IPS-15b (cell line): ENCODE measurements around the gene NPAP1.
"Not testable (repeated sequence)": the region's sequence is repeated elsewhere in the genome, so short reads cannot be mapped to it uniquely, and the experiment has no call there.

Source experiments
- H3K27me3 ChIP-seq: one replicate; pipeline ENCODE4 v1.6.1; 2013; ENCODE audit warnings: low read length; ENCODE audit not compliant: control insufficient read depth, insufficient read depth
- H3K36me3 ChIP-seq: one replicate; pipeline ENCODE4 v1.6.1; 2013; ENCODE audit warnings: low read length; ENCODE audit not compliant: control insufficient read depth, insufficient read depth
- H3K4me1 ChIP-seq: one replicate; pipeline ENCODE4 v1.6.1; 2013; ENCODE audit warnings: mild to moderate bottlenecking, low read length; ENCODE audit not compliant: control insufficient read depth, insufficient read depth
- H3K4me3 ChIP-seq: one replicate; pipeline ENCODE4 v1.5.1; 2013; ENCODE audit warnings: low read depth, low read length
- H3K9ac ChIP-seq: one replicate; pipeline ENCODE4 v1.6.1; 2013; ENCODE audit warnings: low read depth, mild to moderate bottlenecking, low read length
- H3K9me3 ChIP-seq: one replicate; pipeline ENCODE4 v1.6.1; 2013; ENCODE audit warnings: mild to moderate bottlenecking, low read length; ENCODE audit not compliant: control insufficient read depth, insufficient read depth

Gene NPAP1

GRCh38 chr15:24675332-24676144, at the start of gene NPAP1:
Gene NPAP1, plus strand, starts transcription at chr15:24675775. Its CDS starts 93 bp downstream, at chr15:24675868.
- Histone ChIP-seq H3K4me1 (no peaks in the 10 kb centered on the region), H3K4me3 (no peak within 1 kb of the TSS), H3K36me3 (peaks cover 2% of the 10 kb centered on the region), H3K27me3 (no peaks in the 10 kb centered on the region), H3K9ac (no peak within 1 kb of the TSS), H3K9me3 (no peaks in the 10 kb centered on the region)

- Histone ChIP-seq H3K36me3 (no peaks in the 10 kb centered on the region), H3K9ac (no peak overlapping the region), H3K9me3 (no peaks in the 10 kb centered on the region), H3K4me1 (no peaks in the 10 kb centered on the region), H3K27me3 (no peaks in the 10 kb centered on the region), H3K4me3 (no peak overlapping the region)
These were observed 48.1 kb upstream of the NPAP1 start for GRCh38 chr15:24627443-24627842.

DNA sequence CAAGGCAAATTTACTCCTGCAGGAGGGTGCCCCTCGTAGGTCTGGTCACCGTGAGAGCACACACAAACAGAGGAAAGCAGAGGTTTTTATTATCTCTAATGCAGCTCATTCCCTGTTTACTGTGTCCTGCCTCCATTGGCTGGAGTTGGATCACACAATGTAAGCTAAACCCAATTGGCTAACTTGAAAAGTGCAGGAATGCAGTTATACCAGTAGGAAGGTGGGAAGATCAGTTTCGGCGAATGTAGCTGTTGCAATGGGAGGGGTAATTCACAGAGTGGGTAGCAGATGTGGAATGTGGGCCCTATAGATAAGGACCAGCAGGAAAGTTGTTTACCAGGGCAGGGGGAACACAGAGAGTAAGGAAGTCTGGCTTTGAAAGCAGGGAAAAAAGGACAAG, 42.5 kb upstream of the NPAP1 start:
- no peaks in the 10 kb centered on the region for H3K4me1 ChIP-seq
- H3K9ac ChIP-seq, result no peak overlapping the region
- H3K9me3 ChIP-seq, result peaks cover 4% of the 10 kb centered on the region
- no peaks in the 10 kb centered on the region for H3K27me3 ChIP-seq
- no peak overlapping the region for H3K4me3 ChIP-seq
- no peaks in the 10 kb centered on the region for H3K36me3 ChIP-seq

DNA sequence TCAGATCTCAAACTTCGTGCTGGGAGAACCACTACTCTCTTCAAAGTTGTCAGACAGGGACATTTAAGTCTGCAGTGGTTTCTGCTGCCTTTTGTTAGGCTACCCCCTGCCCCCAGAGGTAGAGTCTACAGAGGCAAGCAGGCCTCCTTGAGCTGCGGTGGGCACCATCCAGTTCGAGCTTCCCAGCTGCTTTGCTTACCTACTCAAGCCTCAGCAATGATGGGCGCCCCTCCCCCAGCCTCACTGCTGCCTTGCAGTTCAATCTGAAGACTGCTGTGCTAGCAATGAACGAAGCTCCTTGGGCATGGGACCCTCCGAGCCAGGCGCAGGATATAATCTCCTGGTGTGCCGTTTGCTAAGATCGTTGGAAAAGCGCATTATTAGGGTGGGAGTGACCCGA, 36.2 kb upstream of the NPAP1 start:
- H3K4me1 ChIP-seq, H3K9me3 ChIP-seq, H3K36me3 ChIP-seq, H3K4me3 ChIP-seq, H3K27me3 ChIP-seq, H3K9ac ChIP-seq: not testable (repeated sequence)

DNA sequence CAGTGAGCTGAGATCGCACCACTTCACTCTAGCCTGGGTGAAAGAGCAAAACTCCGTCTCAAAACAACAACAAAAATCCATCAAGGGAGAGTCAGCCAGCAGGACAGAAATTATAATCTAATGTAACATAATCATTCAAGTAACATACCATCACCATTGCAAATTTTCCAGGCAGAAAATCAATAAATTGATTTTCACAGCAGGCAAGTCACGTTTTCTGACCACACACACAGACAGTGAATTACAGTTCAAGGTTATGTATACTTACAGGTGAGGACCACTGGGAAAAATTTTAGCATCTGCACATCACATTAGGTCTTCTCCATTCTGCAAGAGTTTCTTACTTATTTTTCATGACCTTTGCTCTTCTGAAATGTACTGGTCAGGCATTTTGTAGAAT, 29.9 kb upstream of the NPAP1 start:
- no peaks in the 10 kb centered on the region for H3K36me3 ChIP-seq
- no peaks in the 10 kb centered on the region for H3K9me3 ChIP-seq

GRCh38 chr15:24659622-24660021, 16.0 kb upstream of the NPAP1 start:
- Histone ChIP-seq H3K36me3 (no peaks in the 10 kb centered on the region), H3K9me3 (no peaks in the 10 kb centered on the region), H3K4me1 (no peaks in the 10 kb centered on the region), H3K27me3 (no peaks in the 10 kb centered on the region), H3K9ac (no peak overlapping the region), H3K4me3 (no peak overlapping the region)

More for the DNA sequence above, 29.9 kb upstream of the NPAP1 start:
- H3K9ac ChIP-seq, result no peak overlapping the region
- no peaks in the 10 kb centered on the region for H3K4me1 ChIP-seq
- H3K4me3 ChIP-seq, result no peak overlapping the region
- no peaks in the 10 kb centered on the region for H3K27me3 ChIP-seq

- Histone ChIP-seq H3K4me3 (no peak overlapping the region), H3K36me3 (no peaks in the 10 kb centered on the region), H3K9ac (no peak overlapping the region), H3K27me3 (no peaks in the 10 kb centered on the region), H3K9me3 (no peaks in the 10 kb centered on the region), H3K4me1 (no peaks in the 10 kb centered on the region)
These were observed 12.6 kb upstream of the NPAP1 start for GRCh38 chr15:24662991-24663390.

DNA sequence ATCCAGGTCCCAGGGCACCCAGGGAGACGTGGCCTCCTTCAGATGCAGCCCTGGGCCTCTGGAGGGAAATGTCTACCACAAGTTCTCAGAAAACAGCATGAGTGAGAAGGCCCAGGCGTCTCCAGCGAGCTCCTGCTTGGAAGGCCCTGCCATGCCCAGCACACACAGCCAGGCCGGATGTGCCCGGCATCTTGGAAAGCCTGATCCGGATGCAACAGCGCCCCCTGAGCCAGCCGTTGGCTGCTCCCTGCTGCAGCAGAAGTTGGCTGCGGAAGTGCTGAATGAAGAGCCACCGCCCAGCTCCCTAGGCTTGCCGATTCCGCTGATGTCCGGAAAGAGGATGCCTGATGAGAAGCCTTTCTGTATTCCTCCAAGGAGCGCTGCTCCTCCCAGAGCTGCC, 856 bp downstream of the NPAP1 start:
- Histone ChIP-seq H3K27me3 (no peaks in the 10 kb centered on the region), H3K4me1 (no peaks in the 10 kb centered on the region), H3K36me3 (peaks cover 2% of the 10 kb centered on the region), H3K9ac (no peak overlapping the region), H3K9me3 (no peaks in the 10 kb centered on the region), H3K4me3 (no peak overlapping the region)

GRCh38 chr15:24678485-24678884, 2.9 kb downstream of the NPAP1 start:
- Histone ChIP-seq H3K4me3 (no peak overlapping the region), H3K4me1 (peaks cover 3% of the 10 kb centered on the region), H3K9ac (no peak overlapping the region), H3K36me3 (peaks cover 2% of the 10 kb centered on the region), H3K9me3 (no peaks in the 10 kb centered on the region), H3K27me3 (no peaks in the 10 kb centered on the region)

DNA sequence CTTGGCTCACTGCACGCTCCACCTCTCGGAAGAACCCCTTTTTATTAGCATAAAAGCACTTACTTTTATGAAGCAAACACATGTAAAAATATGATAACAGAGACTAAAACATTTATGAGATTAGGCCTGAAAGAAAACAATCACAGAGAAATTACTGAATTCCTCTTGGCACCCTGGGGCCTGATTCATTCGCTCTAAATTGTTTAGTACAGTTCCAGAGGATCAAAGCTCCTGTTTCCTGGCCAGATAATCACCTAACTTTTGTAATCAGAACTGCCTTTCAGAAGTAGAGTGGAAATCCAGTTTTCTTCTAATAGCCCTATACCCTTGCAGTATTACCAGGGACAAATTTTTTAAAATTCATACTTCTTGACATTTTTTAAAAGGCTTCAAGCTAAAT, 6.4 kb downstream of the NPAP1 start:
- no peak overlapping the region for H3K4me3 ChIP-seq
- no peaks in the 10 kb centered on the region for H3K36me3 ChIP-seq
- H3K4me1 ChIP-seq, result peaks cover 6% of the 10 kb centered on the region
- H3K9me3 ChIP-seq, result no peaks in the 10 kb centered on the region
- H3K9ac ChIP-seq, result no peak overlapping the region
- no peaks in the 10 kb centered on the region for H3K27me3 ChIP-seq

GRCh38 chr15:24682905-24683304, 7.3 kb downstream of the NPAP1 start:
- not testable (repeated sequence) for H3K36me3 ChIP-seq, H3K9me3 ChIP-seq, H3K4me3 ChIP-seq, H3K27me3 ChIP-seq, H3K9ac ChIP-seq
- H3K4me1 ChIP-seq, result peaks cover 12% of the 10 kb centered on the region

GRCh38 chr15:24683736-24684135, 8.2 kb downstream of the NPAP1 start:
- no peaks in the 10 kb centered on the region for H3K36me3 ChIP-seq
- no peaks in the 10 kb centered on the region for H3K27me3 ChIP-seq
- H3K9ac ChIP-seq, result no peak overlapping the region
- no peaks in the 10 kb centered on the region for H3K9me3 ChIP-seq
- H3K4me1 ChIP-seq, result peaks cover 12% of the 10 kb centered on the region
- H3K4me3 ChIP-seq, result no peak overlapping the region
